Prostate gland (tissue), 2 donors: ENCODE measurements around the gene PAN2.
"Not testable (repeated sequence)": the region's sequence is repeated elsewhere in the genome, so short reads cannot be mapped to it uniquely, and the experiment has no call there.

Experiments used
- CTCF ChIP-seq, 4 experiments: fragments of 200-600 bp in 2 of 4; fragments of 450-650 bp in 2 of 4; sonication (generic) in 2 of 4; IDR thresholded peaks; 1 replicate in 3 of 4; 2 replicates in 1 of 4; pipeline ENCODE4 v1.5.1; 2016 to 2019; ENCODE audit warnings: antibody characterized with exemption in 4 of 4, mild to moderate bottlenecking in 2 of 4, moderate library complexity in 2 of 4
- POLR2A ChIP-seq: fragments of 450-650 bp; IDR thresholded peaks from one replicate; pipeline ENCODE4 v1.6.1; 2016; ENCODE audit warnings: antibody characterized with exemption, mild to moderate bottlenecking
- POLR2AphosphoS5 ChIP-seq: sonication (generic); formaldehyde crosslinking; IDR thresholded peaks from one replicate; pipeline ENCODE4 v1.6.1; 2017; ENCODE audit warnings: antibody characterized with exemption

GRCh38 chr12:56347255-56347654, 13.5 kb upstream of the PAN2 start:
- not testable (repeated sequence) for TF ChIP-seq POLR2A; CTCF (IDR thresholded peaks at IDR 0.05); POLR2AphosphoS5
